Stimulated activated CD8-positive, alpha-beta memory T cell treated with anti-CD3 and anti-CD28 coated beads, Interleukin-7, amount 100 ng/mL, for 1 hour (primary cell): ENCODE data around the gene PCP4L1.
A peak's percentile ranks its signal among the peaks of the same experiment; 100 is the strongest.
"Not testable (repeated sequence)": the region's sequence is repeated elsewhere in the genome, so short reads cannot be mapped to it uniquely, and the experiment has no call there.

ENCODE experiments used
- DNase-seq, 2 donors: peaks; one replicate each; pipeline ENCODE4 v3.0.0-alpha.2; 2020; ENCODE audit warnings: low read depth in 2 of 2

PCP4L1 gene

GRCh38 chr1:161258439-161259344 lies at the start of gene PCP4L1:
TSS of gene PCP4L1 (plus strand) at chr1:161258745. CDS start at chr1:161258975, 230 bp downstream.
- no peak for DNase-seq

DNA sequence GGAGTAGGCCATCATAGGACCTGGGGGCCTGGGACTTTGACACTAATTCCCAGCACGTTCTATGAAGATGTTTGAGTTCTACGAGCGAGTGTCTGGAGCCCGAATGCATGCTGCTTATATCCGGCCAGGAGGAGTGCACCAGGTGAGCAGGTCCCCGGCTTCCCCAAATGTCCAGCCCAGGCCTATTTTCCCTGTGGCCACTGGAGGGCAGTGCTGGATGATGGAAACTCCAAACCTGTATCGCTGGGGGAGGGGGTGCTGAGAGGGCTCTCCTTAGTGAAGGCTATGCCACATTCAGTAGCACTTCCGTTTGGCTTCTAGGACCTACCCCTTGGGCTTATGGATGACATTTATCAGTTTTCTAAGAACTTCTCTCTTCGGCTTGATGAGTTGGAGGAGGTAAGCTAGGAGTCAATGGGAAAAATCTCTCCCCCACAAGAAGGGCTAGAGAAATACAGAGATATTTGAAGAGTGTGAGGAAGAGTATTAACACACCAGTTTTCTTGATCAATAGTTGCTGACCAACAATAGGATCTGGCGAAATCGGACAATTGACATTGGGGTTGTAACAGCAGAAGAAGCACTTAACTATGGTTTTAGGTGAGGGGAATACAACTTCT lies 48.6 kb upstream of the PCP4L1 start:
- peak; percentile 25 to 50 for DNase-seq

GRCh38 chr1:161214369-161214768 lies 44.2 kb upstream of the PCP4L1 start:
- DNase-seq, result no peak

DNA sequence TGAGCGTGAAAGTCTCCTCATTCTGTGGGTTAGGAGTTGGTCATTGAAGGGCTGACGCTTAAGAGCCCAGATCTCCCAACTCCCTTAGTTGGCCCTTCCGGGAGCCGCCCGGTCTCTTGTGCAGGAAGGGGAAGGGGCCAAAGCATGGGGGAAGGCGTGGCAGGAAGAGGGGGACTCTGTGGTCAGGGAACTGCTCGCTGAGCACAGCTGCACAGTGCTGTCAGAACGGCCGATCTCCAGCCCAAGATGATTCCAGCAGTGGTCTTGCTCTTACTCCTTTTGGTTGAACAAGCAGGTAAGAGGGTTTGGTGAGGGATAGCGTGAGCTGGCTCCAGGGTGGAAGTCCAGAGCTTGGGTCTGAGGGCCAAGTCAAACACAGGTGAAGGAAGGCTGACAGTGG lies 43.5 kb upstream of the PCP4L1 start, which contains the start of gene FCER1G:
Gene FCER1G (plus strand): TSS at position 220 of the 400 bp plus-strand sequence. CDS start 27 bp downstream, at position 247.
- no peak for DNase-seq

GRCh38 chr1:161216945-161217712 lies 41.4 kb upstream of the PCP4L1 start:
- DNase-seq, result no peak

DNA sequence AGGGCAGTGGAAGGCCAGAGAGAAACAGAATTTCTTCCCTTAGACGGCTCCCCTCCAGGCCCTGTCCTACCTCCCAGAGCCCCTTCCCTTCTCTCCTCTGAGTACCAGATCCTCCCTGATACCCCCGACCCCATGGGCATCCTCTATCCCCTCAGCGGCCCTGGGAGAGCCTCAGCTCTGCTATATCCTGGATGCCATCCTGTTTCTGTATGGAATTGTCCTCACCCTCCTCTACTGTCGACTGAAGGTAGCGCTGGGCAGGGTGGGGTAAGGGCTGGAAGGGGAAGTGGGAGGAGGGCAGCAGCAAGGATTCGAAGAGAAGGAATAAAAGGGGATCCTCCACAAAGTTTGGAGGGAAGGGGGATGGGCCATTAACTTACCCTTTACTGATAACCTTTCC lies 40.7 kb upstream of the PCP4L1 start:
- no peak for DNase-seq

DNA sequence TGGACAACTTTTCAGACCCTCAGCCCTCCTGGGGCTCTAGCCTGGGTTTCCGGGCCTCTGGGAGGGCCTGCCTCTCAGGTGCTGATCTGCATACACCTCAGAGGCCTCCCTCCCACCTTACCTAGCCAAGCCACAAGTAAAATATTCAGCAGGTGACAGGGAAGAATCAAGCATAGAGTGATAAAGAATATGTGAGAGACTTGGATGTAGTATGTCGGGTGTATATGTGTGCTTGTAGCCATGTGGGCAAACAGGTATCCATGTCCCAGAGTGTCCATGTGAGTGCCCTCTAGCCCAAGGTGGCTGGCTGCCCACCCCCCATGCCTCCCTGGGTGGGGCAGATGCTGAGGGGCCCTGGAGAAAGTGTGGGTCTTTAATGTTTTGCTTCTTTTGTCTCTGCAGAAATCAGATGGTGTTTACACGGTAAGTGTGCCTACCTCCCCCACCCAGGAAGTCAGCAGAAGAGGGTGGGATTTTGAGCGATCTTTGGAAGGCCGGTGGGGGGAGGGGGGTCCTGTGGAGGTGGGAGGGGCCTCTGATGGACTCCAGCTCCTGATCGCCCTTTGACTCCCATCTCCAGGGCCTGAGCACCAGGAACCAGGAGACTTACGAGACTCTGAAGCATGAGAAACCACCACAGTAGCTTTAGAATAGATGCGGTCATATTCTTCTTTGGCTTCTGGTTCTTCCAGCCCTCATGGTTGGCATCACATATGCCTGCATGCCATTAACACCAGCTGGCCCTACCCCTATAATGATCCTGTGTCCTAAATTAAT lies 40.1 kb upstream of the PCP4L1 start:
- DNase-seq, result no peak

- DNase-seq, result no peak
Measured at GRCh38 chr1:161219078-161219892, 39.3 kb upstream of the PCP4L1 start.

- DNase-seq, result no peak
Measured at GRCh38 chr1:161220002-161220401, 38.5 kb upstream of the PCP4L1 start.

DNA sequence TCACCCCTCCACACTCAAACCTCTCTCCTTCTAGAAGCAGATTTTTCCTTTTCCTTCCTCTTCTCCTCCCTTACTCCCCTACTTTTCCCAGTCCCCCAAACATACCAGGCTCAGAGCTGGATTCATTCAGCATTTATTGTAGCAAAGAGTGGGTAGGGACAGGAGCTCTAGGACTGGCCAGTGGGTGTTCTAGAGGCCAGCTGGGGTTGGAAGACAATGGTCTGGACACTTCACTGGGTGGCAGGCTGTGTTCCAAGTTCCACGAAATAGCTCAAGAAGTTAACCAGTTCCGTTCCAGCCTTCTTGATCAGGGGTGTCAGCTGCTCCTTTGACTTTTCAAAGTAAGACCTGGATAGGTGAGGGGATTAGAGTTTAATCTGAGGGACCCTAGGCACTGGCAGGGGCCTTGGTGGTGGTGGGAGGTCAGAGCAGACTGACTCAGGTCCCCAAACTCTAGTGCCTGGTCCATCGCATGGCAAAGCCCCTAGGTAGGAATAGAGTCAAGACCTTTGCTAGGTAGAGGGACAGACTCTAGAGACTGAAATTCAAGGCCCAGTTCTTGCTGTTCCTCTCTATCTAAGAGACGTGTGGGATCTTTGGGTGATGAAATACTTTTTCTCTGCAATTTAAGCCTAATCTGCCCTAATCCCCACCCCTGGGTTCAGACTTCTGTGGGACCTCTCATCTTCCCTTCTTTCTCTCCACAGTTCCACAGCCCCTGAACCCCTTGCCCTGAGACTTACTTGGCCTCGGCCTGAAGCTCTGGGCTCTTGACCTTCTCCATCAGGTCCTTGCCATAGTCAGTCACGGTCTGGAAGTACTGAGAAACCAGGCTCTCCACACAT lies 36.1 kb upstream of the PCP4L1 start:
- DNase-seq, result no peak

DNA sequence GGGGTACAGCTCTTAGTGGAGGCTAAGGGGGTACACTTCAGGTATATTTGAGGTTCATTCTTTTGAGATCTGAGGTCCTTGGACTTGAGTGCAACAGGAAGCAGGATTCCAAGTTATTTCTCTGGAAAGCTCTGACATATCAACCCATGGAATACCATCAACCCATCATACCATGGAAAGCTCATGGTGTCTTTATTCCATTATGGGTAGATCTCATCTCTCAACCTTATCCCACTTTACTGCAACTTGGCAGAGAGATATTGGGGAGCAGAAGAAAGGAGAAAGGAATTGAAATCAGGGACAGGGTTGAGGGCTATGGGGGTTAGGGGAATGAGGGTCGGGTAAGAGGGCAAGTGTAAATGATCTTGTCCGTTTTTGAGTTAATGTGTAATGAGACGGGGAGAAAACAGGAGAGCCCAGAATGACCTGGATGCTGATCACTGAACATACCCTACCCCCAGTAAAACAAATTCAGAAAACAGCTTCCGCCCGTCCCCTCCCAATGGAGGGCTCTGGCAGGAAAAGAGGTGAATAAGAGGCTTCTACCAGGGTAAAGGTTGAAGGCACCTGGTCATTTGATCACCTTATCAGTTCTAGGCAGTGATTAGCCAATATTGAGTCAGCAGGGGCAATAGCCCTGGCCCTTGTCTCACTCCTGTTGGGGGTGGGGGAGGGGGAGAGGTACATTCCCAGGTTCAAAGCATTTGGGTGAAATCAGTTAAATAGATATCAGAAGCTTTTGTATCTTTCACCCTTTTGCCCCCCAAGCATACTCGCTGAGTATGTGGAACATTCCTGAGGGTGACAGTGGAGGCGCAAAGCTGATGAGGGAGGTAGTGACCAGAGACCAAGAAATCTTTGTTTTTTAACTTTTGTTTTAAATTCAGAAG lies 34.5 kb upstream of the PCP4L1 start:
- no peak for DNase-seq

DNA sequence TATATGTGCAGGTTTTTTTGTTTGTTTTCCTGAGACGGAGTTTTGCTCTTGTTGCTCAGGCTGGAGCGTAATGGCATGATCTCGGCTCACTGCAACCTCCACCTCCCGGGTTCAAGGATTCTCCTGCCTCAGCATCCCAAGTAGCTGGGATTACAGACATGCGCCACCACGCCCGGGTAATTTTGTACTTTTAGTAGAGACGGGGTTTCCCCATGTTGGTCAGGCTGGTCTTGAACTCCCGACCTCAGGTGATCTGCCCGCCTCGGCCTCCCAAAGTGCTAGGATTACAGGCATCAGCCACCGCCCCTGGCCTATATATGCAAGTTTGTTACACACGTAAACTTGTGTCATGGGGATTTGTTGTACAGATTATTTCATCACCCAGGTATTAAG lies 33.9 kb upstream of the PCP4L1 start:
- DNase-seq, result not testable (repeated sequence)

GRCh38 chr1:161225178-161225533 lies 33.4 kb upstream of the PCP4L1 start:
- no peak for DNase-seq

DNA sequence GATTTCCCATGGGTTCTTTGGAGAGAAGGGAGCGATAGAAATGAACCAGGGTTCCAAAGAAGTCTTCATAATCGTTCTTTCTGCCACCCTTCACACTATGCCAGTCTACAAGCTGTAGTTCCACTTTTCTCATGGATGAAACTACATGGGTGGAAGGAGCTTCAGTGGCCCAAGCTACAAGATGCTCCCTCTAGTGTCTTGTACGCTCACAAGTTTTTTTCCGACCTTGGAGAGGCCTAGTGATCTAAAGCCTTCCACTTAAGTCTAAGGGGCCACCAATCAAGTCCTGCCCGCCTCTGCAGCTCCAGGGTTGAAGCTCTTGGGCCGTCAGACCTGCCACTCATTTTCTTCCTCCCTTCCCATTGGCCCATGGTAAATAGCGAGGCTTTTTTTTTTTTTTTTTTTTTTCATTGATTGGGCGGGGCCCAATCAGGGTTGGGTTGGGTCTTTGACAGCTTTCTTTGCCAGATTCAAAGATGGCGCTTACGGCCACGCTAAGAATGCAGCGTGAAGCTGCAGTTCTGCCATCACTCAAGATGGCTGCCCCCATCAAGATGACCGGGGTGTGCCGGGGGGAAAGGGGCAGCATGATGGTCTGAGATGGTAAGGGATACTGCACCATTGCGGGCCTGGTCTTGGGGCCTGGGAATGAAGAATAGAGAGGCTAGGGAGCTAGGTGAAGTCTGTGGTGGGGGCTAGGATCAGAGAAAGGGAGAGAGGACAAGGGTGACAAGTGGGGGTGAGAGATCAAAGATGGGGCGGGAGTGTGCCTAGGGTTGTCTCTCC lies 32.8 kb upstream of the PCP4L1 start, which contains the start of gene TOMM40L:
Gene TOMM40L (plus strand): TSS at position 527 of the 786 bp plus-strand sequence. CDS start 430 bp downstream, outside the sequence.
- peak; percentile 58 to 72 for DNase-seq

- no peak for DNase-seq
Measured at GRCh38 chr1:161226320-161226711, 32.2 kb upstream of the PCP4L1 start.

GRCh38 chr1:161226759-161227158 lies 31.8 kb upstream of the PCP4L1 start:
- no peak for DNase-seq

- DNase-seq, result peak; percentile 70 to 91
Measured at GRCh38 chr1:161227196-161227871, 31.2 kb upstream of the PCP4L1 start.
